Stimulated activated CD8-positive, alpha-beta memory T cell treated with anti-CD3 and anti-CD28 coated beads, Interleukin-15, amount 100 ng/mL, for 4 hours (primary cell): Measurements from ENCODE around the gene FANCC.
"Not testable (repeated sequence)": the region's sequence is repeated elsewhere in the genome, so short reads cannot be mapped to it uniquely, and the experiment has no call there.

Source experiments
- DNase-seq, 2 donors: peaks; one replicate each; pipeline ENCODE4 v3.0.0-alpha.2; 2020; ENCODE audit warnings: low read depth in 2 of 2

FANCC gene

DNA sequence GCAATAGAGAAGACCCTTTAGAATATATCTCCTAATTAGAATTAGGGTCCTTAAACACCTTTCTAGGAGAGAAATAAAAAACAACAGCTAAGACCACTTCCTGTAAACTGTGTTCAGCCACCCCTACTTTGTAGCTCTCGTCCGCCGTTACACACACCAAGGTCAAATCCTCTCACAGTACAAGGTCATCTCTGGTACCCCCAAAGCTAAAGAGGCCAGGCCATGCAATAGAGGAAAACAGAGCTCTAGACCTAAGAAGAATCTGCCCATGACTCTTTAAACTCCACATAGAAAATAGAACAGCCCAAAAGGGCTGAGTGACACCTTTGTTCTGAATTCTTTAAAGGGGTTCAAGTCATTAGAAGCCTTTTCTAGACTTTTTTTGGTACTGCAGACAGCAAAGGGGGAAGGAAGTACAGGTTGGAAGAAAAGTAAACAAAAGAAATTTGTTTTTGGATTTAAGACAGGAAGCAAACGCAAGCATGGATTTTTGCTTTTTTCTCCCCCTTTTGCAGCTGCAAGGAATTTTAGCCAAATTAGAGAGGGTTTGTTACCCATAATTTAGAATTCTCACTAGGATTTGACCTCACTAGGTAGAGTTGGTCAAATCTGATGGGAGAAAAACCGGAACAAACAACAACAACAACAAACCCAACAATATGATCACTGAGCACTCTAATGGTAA is 13.4 kb upstream of the FANCC start:
- DNase-seq = no peak

DNA sequence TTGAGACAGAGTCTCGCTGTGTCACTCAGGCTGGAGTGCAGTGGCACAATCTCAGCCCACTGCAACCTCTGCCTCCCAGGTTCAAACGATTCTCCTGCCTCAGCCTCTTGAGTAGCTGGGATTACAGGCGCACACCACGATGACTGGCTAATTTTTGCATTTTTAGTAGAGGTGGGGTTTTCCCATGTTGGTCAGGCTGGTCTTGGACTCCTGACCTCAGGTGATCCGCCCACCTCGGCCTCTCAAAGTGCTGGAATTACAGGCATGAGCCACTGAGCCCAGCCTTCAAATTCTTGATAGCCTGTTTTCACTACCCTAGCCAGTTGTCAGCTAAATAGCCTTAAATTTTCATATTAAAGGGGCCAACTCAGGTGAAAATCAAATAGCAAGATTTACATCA is 11.6 kb upstream of the FANCC start:
- DNase-seq = not testable (repeated sequence)

DNA sequence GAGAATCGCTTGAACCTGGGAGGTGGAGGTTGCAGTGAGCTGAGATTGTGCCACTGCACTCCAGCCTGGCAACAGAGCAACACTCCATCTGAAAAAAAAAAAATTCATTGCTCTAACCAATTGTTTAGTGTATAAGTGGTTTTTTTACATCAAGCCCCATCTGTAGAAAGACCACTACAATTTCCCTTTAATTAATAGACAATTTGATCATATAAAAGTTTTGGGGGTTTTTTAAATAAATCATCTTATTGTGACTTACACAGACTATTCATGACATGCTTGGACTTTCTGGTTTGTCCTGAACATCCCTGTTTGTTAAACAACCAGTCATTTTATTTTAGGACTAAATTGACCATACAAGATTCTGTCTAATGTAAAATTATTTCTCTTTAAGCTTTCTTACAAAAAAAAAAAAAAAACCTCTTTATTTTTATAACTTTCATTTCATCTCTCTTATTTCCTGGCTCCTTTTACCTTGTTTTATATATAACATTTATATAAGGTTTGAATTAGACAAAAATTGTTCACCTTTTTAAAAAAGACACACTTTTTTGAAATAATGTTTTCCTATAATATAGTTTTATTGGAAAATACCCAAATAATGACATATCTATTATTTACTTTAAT is 9.8 kb upstream of the FANCC start:
- no peak for DNase-seq

DNA sequence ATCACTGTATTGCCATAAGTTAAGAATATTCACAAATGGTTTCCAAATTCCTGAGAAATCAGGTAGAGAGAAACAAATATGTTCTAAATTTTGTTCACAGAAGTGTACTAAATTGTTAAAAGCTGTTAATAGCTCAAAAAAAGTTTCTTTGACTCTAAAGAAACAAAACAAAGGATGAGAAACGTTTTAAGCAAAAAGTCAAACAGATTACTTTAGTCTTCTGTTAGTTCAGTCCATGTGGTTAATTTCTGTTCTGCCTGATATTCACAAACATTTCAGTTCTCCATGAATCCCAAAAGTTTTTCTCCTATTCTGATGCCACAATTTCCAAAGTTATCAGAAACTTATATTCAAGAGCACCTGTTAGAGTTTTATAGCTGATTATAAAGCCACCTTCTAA is 7.7 kb upstream of the FANCC start:
- no peak for DNase-seq

DNA sequence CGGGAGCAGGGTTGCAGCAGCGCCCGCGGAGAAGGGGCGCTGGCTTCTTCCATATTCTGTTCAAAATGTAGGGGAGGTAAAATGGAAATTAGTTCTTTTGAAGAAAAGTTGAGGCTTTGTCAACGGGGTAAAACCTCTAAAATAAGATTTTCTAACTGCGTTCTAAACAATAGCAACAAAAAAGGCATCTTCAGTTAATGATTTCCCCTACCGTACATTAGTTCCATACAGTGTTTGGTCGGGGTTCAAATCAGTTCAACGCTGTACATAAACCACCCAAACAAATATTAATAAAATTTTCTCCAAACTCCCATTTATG is 343 bp upstream of the FANCC start:
- DNase-seq = no peak

DNA sequence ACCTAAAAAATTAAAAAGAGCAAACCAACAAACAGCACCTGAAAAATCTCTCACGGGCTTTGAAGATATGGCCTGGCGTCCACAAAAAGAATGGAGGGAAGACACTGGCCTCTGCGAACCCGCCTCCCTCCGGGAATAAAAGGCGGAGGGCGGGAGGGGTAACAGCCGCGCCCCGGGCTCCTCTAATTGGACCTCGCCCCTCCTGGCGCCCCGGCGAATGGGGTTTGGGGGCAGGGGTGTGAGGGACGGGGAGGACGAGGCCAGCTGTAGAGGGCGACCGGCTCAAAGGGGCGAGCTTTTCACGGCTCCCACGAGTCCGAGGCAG is 753 bp downstream of the FANCC start:
- peak in 1 of 2 donors; percentile 1 for DNase-seq

DNA sequence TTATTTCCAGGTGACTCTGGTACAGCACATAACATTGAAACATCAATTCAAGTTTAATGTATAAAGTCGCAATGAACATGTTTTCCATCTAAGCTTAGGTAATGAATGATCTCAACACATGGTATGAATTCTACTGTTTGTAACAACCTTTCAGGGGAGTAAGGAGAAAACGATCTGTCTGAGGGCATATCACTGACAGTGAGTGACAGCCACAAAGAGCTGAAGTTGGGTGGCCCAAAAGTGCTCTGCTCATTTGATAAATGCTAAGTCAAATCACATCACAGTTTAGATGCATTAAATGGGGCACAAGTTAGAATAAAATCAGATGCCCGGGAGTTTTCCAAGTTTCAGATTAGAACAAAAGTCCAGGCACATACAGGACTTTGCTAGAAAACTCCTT is 1.2 kb downstream of the FANCC start:
- no peak for DNase-seq

DNA sequence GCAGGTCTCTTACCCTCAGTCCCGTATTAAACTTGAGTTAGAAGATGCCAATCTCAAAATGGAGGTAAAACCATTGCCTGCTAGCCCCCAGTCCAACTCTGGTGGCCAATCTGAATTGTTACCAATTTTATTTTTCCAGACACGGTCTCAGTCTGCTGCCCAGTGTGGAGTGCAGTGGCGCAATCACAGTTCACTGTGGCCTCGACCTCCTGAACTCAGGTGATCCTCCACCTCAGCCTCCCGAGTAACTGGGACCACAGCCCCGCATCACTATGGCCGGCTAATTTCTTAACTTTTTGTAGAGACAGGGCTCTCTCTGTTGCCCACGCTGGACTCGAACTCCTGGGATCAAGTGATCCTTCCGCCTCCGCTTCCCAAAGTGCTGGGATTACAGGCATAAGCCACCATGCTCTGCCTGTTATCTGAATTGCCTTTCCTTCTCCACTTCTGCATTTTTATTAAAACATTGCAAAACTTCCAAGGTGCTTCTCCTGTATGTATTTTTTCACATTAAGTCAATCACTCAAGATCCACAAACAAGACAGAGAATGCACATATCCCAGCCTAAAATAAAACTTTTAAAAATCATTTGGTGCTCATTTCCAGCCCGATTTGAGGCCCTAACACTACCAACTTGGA is 2.3 kb downstream of the FANCC start:
- DNase-seq = no peak

DNA sequence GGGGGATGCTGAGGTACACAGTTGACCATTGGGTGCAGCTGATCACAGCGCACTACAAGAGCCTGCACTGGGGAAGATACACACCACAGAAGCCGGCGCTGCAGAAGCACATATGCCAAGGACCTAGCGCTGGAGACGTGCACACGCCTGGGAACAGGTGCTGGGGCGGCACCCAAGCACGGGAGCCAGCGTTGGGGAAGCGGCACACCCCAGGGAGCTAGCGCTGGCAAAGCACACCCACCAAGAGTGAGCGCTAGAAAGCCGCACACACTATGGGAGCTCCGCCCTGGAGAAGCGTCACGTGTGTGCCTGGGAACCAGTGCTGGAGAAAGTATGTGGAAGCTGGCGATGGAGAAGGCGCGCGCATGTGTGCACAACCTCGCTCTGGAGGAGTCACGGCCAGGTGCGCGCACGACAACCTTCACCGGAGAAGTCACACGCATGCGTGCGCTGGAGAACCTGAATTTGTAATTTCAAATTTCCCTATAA is 4.5 kb downstream of the FANCC start:
- no peak for DNase-seq

DNA sequence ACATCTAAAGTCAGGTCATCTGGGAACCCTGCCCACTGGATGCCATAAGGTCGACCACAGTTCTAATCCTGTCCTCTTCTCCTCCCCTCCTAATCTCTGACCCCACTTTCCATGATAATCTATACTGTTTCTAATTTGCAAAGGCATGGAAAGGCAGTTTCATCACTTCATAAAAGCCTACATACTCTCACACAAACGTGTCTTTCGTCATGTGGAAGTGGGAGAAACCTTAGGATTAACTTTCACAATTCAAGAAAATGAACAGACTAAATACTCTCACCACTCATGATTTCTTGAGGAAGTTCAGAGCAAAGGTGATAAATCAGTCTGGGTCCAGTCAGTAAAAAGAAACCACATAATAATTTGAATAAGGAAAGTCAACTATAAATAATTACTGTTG is 5.5 kb downstream of the FANCC start:
- DNase-seq = no peak

DNA sequence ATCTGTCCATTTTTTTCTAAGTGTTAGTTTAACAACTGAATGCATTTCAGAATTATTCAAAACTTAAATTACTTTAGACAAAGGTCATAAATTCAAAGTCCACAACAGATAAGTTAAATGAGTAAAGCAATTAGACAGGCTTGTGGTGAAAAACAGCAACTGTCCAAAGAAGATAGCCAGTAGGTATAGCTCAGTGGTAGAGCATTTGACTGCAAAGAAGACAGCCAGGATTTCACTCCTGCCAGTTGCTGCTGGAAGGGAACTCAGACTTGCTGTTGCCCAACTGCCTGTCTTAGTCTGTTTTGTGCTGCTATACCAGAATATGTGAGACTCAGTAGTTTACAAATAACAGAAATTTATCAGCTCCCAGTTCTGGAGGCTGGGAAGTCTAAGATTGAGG is 10.0 kb downstream of the FANCC start:
- no peak for DNase-seq

DNA sequence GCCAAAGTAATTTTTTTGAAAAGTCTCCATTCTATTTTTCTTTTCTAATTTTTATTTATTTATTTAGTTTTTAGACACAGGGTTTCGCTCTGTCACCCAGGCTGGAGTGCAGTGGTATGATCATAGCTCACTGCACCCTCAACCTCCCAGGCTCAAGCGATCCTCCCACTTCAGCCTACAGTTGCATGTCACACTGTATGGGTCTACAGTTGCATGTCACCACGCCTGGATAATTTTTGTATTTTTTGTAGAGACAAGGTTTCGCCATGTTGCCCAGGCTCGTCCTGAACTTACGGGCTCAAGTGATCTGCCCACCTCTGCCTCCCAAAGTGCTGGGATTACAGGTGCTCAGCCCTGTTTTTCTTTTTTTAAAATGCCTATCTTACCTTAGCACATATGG is 10.7 kb downstream of the FANCC start:
- no peak for DNase-seq

DNA sequence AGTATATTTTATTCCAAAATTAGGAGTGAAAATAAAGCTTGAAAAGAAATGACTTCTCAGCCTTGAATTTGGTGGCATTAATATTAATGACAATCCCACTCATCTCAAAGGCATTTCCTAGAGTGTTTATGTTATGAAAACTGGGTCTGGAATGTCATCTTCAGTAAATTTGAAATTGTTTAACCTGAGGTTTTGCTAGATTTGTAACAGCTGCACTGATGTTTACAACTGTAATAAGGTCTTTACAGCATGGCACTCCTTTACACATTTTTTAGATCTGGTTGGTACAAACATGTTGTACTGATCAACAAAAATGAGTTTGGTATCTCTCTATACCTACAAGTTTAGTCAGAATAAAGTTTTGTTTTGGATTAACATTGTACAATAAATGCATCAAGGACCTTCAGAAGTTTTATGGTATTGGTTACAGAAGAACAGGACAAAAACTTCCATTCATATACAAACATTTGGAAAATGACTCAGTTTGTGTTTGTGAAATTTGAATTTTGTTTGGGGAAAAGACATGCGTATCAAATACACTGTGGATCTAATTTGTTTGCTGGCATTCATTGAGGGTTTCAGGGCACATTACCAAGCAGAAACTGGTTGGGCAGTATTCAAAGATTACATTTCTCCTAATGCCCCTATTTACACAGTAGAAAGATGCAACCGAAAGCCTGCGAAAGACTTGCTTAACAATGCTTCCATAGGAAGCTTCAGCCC is 11.6 kb downstream of the FANCC start:
- no peak for DNase-seq

DNA sequence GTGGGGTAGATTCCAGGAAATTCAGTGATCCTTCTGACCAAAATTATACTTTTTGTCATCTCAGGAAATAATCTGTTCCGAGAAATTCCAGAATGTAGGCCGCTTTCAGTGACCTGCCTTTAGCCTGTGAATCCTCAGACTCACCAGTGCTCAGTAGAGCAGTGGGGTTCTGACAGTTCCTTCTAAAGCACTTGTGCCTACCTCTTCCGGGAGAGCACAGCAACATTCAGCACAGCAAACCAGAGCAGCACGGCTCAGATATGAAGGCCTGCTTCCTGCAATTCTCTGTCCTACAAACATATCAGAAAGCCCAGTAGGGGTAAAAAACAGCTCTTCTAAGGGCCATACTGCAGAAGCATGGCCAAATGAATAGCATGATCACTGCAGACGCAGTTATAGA is 15.0 kb downstream of the FANCC start:
- DNase-seq = no peak

DNA sequence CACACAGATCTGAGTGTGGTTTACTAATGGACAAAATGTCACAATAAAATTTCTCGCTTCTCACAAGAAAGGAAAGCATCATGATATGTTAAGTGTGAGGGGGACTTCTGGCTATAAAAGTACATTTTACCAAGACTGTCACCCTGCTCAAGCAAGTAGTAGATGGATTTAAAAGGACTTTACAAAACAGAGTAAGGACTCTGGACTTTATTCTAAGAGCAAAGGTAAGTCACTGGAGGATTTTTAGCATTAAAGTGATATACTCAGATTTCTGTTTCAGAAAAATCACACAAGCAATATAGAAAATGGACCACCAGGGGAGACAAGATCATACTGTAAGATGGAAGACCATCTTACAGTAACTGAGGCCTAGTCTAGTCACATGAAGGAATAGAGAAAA is 19.7 kb downstream of the FANCC start:
- DNase-seq = no peak

DNA sequence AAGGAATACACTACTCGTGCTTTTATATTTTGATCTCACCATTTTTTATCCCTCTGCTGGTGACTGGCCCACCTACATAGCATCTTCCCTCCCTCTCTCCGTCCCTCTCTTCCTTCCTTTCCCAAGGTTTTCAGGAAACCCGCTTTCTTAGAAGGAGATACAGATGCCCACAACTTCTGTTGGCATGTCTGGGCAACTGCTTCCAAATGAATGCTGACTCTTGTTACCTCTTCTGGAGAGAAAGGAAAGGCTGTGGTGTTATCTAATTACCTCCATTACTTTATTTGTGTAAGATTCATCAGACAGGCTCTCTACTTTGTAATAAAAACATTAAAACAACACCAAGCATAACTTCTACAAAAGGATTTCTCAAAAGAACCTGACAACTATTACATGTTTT is 20.2 kb downstream of the FANCC start:
- DNase-seq = no peak

DNA sequence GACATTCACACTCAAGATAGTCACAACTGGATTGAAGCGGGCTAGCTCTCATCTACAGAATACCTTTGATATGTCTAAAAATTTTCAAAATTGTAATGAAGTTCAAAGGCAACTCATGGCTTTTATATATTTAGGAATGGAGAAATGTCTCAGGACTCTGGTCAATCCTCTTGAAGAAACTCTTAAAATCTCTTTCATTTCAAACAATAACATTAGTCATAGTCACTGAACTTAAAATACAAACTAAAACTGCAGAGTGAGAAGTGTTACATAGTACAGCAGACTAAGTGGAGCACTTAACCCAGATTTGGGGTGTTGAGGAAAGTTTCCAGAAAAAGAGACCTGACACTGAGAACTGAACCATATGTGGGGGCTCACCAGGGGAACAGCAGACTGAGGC is 20.7 kb downstream of the FANCC start:
- DNase-seq = no peak

DNA sequence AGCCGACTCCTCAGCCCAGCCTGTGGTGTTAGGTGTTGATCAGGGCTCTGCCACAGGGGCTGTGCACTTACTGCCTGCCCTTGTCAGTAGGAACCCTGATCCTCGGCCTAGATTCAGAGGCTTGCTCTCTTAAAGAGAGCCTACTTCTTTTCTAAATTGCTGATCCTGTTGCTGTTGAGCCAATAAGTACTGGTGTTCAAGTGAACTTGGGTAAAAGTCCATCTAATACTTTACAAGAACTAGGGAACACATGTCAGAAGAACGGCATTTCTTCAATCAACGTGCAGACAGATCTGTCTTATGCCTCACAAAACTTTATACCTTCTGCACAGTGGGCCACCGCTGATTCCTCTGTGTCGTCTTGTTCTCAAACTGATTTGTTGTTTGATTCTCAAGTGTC is 24.2 kb downstream of the FANCC start:
- not testable (repeated sequence) for DNase-seq

DNA sequence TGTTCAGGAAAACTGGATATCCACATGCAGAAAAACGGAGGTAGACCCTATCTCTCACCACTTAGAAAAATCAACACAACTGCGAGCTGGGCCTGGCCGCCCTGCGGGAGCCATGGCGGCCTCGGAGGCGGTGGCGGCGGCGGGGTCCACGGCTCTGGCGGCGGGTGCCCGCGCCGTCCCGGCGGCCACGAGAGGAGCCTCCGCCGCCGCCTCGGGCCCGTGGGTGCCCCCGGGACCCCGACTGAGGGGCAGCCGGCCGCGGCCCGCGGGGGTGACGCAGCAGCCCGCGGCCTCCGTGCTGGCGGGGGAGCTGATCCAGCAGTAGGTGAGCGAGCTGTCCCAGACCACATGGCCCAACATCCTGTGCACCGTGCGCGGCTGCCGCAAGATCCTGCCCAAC is 25.3 kb downstream of the FANCC start:
- DNase-seq = no peak

DNA sequence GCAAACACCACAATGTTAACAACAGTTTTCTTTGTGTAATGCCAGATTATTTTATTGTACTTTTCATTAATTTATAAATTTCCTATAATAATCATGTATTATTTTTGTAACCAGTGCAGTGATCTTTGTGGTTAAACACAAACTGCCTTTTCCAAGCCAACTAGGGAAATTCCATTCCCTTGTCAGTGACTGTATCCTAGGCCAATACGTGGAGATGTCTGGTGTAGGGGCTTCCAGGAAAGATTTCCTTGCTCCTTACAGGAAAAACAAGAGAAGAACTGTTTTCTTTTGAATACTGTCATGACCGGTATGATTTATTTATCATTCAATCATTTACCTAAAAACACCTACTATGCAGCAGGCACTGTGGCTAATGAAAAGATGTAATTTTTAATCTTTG is 31.4 kb downstream of the FANCC start:
- DNase-seq = no peak

DNA sequence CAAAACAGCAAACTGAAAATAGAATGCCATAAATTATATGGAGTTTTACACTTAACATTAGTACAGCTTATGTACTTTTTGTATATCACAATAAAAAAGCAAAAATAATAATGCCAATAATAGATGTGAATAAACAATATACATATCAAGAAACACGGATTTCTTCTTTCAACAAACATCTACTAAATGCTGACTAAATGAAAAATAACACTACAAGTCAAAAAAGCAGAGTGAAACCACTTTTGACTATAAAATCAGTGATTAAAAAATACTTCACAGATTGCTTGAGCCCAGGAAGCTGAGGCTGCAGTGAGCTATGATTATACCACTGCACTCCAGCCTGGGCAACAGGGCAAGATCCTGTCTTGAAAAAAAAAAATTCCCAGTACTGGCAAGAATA is 32.2 kb downstream of the FANCC start:
- no peak for DNase-seq

DNA sequence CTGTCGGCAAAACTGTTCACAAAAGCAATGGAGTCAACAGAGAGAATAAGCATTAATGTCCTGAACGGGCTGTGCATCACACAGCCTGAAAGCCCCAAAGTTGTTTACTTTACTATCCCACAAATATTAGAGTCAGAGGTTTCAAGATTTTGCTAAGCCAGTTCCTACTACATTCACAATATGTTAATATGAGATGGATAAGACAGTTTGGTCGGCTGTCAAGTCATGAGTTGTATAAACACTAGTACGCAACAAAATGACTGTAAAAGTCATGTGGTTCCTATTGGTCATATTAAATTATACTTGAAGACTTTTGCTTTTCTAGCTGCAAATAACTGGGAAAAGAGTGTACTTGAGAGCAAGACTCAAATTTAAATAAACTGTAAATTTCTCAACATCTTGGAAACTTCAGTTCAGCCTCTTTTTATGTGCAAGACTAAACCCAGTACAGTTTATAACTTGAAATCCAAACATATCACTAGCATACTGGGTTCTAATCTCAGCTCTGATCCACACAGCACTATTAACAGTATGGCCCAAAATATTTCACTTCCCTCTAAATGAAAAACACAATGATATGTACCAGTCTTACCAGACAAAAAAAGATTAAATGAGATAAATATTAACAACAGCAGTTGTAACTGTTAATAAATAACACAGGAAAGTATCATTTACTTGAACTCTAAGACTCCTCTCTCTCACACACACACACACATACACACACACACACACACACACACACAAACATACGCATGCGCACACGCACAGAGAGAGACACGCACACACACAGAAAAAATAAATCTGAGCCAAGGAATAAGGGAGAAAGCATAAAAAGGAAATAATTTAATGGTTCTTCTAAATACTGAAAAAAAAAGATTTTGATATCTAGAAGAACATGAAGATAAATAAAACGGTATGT is 33.1 kb downstream of the FANCC start:
- DNase-seq = no peak
